SK-N-SH treated with all-trans-retinoic acid at 6 μM for 48 hours (cell line): ENCODE data around the gene VPS26B.

ENCODE experiments used
- ARNTL ChIP-seq: fragments of 450-650 bp; formaldehyde crosslinking; IDR thresholded peaks from 2 replicates; pipeline ENCODE4 v1.5.0; 2020; ENCODE audit warnings: low read depth, mild to moderate bottlenecking, moderate library complexity, borderline replicate concordance
- ESRRG ChIP-seq: fragments of 250-450 bp; sonication (Bioruptor Pico); IDR thresholded peaks from 2 replicates; pipeline ENCODE4 v1.6.1; 2021; ENCODE audit warnings: mild to moderate bottlenecking
- GLIS3 ChIP-seq: fragments of 250-450 bp; sonication (Bioruptor Pico); IDR thresholded peaks from 2 replicates; pipeline ENCODE4 v1.5.0; 2020; ENCODE audit warnings: mild to moderate bottlenecking, moderate library complexity
- TF ChIP-seq, protein P1 (sequence below): fragments of 250-450 bp; sonication (Bioruptor Pico); IDR thresholded peaks from 2 replicates; pipeline ENCODE4 v1.8.0; 2020; ENCODE audit warnings: mild to moderate bottlenecking, moderate library complexity, borderline replicate concordance

DNA sequence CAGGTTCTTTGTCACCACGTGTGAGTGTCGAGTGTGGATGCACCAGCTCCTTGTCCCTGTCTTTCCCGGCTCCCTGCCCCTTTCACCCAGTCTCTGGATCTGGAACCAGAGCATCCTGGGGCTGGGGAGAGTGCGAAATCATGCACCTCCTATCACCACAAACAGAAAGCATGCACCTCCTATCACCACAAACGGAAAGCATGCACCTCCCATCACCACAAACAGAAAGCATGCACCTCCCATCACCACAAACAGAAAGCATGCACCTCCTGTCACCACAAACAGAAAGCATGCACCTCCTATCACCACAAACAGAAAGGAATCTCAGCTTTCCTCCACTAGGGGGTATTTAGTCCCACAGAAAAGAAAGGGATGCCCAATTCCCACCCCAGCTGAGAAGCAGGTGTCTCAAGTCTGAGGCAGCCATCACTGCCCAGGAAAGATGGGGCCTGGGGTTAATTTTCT is 45.8 kb downstream of the VPS26B start:
- TF ChIP-seq GLIS3 (CRISPR knock-in tag) (no peak), ARNTL (CRISPR knock-in tag) (no peak), ESRRG (CRISPR knock-in tag) (no peak)
- TF ChIP-seq, protein P1, sequence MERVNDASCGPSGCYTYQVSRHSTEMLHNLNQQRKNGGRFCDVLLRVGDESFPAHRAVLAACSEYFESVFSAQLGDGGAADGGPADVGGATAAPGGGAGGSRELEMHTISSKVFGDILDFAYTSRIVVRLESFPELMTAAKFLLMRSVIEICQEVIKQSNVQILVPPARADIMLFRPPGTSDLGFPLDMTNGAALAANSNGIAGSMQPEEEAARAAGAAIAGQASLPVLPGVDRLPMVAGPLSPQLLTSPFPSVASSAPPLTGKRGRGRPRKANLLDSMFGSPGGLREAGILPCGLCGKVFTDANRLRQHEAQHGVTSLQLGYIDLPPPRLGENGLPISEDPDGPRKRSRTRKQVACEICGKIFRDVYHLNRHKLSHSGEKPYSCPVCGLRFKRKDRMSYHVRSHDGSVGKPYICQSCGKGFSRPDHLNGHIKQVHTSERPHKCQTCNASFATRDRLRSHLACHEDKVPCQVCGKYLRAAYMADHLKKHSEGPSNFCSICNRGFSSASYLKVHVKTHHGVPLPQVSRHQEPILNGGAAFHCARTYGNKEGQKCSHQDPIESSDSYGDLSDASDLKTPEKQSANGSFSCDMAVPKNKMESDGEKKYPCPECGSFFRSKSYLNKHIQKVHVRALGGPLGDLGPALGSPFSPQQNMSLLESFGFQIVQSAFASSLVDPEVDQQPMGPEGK (CRISPR knock-in tag) = no peak
